HCT116 (cell line): ENCODE measurements around the gene SCTR. TPM values are rescaled to one million over a fixed set of nuclear protein-coding genes. Genes with fewer than 3 reads are reported as not detected.

Source experiments
- ATAC-seq: fragments of 200-7000 bp; cut with Tn5 transposase; 2 replicates; pipeline ENCODE4 v1.9.1; 2020; ENCODE audit warnings: mild to moderate bottlenecking, moderate library complexity
- BruUV-seq: library from RNA; stranded (reverse); fragments of 400-500 nt; replicated peaks from 2 replicates; lab custom pipeline; 2021; lab: Mats Ljungman, UMichigan
- CTCF ChIA-PET: fragments of 300-600 bp; sonication (Branson Sonifier 250); formaldehyde crosslinking; loops from one replicate; lab custom pipeline; 2021; ENCODE audit warnings: antibody characterized with exemption; lab: Charles Lee
- POLR2A ChIA-PET: fragments of 300-600, 350-600 bp; sonication (Branson Sonifier 250); formaldehyde crosslinking; loops from one replicate; lab custom pipeline; 2021; ENCODE audit warnings: antibody characterized with exemption; lab: Charles Lee
- RAD21 ChIA-PET, 2 experiments: fragments of 300-600 bp; sonication (Branson Sonifier 250); formaldehyde crosslinking; loops; one replicate each; lab custom pipeline; 2023; ENCODE audit warnings: low total read pairs in 2 of 2; ENCODE audit not compliant: uncharacterized antibody in 2 of 2, unreplicated experiment in 2 of 2, low non-redundant PET in 1 of 2; lab: Charles Lee
- DNase-seq: peaks from one replicate; pipeline ENCODE4 v3.0.0-alpha.2; 2010; ENCODE audit warnings: low read depth, low spot score
- H2AFZ ChIP-seq: fragments of 200-600 bp; shearing (Covaris generic), sonication (generic); 2 replicates; pipeline ENCODE4 v1.6.1; 2017; ENCODE audit warnings: low read depth, mixed run types, mixed read lengths, antibody characterized with exemption, low read length; ENCODE audit not compliant: poor library complexity, severe bottlenecking
- H3K27ac ChIP-seq: 2 replicates; pipeline ENCODE4 v1.5.1; 2012; ENCODE audit warnings: low read depth, low read length
- H3K27me3 ChIP-seq: fragments of 200-600 bp; sonication (generic); 2 replicates; pipeline ENCODE4 v1.6.1; 2016; ENCODE audit warnings: mixed run types, low read length, mixed read lengths; ENCODE audit not compliant: insufficient read depth
- H3K36me3 ChIP-seq, 2 experiments: fragments of 200-500 bp in 1 of 2; fragments of 200-600 bp in 1 of 2; sonication (Bioruptor generic) in 1 of 2; sonication (generic) in 1 of 2; 2 replicates each; pipeline versions ENCODE4 v1.5.1 to v1.6.1; 2014 to 2016; ENCODE audit warnings: low read length in 2 of 2, inconsistent platforms in 1 of 2, mixed read lengths in 1 of 2, mixed run types in 1 of 2; ENCODE audit not compliant: insufficient read depth in 2 of 2, control insufficient read depth in 1 of 2
- H3K4me1 ChIP-seq, 2 experiments: fragments of 200-600 bp in 1 of 2; sonication (generic) in 1 of 2; 2 replicates each; pipeline versions ENCODE4 v1.5.1 to v1.6.1; 2012 to 2017; ENCODE audit warnings: low read length in 2 of 2, inconsistent platforms in 1 of 2, mild to moderate bottlenecking in 1 of 2, mixed read lengths in 1 of 2, mixed run types in 1 of 2, moderate library complexity in 1 of 2; ENCODE audit not compliant: insufficient read depth in 2 of 2, control insufficient read depth in 1 of 2
- H3K4me2 ChIP-seq: fragments of 200-600 bp; sonication (generic); 2 replicates; pipeline ENCODE4 v1.6.1; 2017; ENCODE audit warnings: mixed run types, low read length, mixed read lengths
- H3K4me3 ChIP-seq, 2 experiments: fragments of 200-600 bp in 1 of 2; sonication (generic) in 1 of 2; replicated peaks in 1 of 2; 2 replicates each; pipeline ENCODE4 v1.5.1; 2011 to 2016; ENCODE audit warnings: low read length in 2 of 2, control low read depth in 1 of 2, low read depth in 1 of 2, mild to moderate bottlenecking in 1 of 2, mixed read lengths in 1 of 2, mixed run types in 1 of 2
- H3K79me2 ChIP-seq: fragments of 200-600 bp; sonication (generic); 2 replicates; pipeline ENCODE4 v1.6.1; 2017; ENCODE audit warnings: mild to moderate bottlenecking, mixed run types, low read length, moderate library complexity, mixed read lengths; ENCODE audit not compliant: insufficient read depth
- H3K9ac ChIP-seq: fragments of 200-600 bp; sonication (generic); 2 replicates; pipeline ENCODE4 v1.6.1; 2016; ENCODE audit warnings: low read length, mixed read lengths
- H3K9me2 ChIP-seq: fragments of 200-600 bp; sonication (generic), shearing (Covaris generic); 2 replicates; pipeline ENCODE4 v1.6.1; 2017; ENCODE audit warnings: mixed run types, mild to moderate bottlenecking, moderate library complexity; ENCODE audit not compliant: insufficient read depth
- H3K9me3 ChIP-seq, 2 experiments: fragments of 200-500 bp in 1 of 2; fragments of 200-600 bp in 1 of 2; sonication (Bioruptor generic) in 1 of 2; sonication (generic) in 1 of 2; 2 replicates each; pipeline ENCODE4 v1.6.1; 2014 to 2017; ENCODE audit warnings: low read length in 2 of 2, mixed read lengths in 2 of 2, inconsistent platforms in 1 of 2, low read depth in 1 of 2, mild to moderate bottlenecking in 1 of 2, mixed run types in 1 of 2, moderate library complexity in 1 of 2; ENCODE audit not compliant: control insufficient read depth in 1 of 2, insufficient read depth in 1 of 2
- H4K20me1 ChIP-seq: fragments of 200-600 bp; sonication (generic), shearing (Covaris generic); 2 replicates; pipeline ENCODE4 v1.6.1; 2017; ENCODE audit warnings: mixed run types, mild to moderate bottlenecking, moderate library complexity; ENCODE audit not compliant: insufficient read depth
- CBX3 ChIP-seq: IDR thresholded peaks from 2 replicates; pipeline ENCODE4 v1.6.1; 2012; ENCODE audit warnings: low read depth
- CEBPB ChIP-seq: IDR thresholded peaks from 2 replicates; pipeline ENCODE4 v1.6.1; 2012; ENCODE audit warnings: low read depth
- EGR1 ChIP-seq: IDR thresholded peaks from 2 replicates; pipeline ENCODE4 v1.6.1; 2012; ENCODE audit warnings: low read depth
- EZH2 ChIP-seq: fragments of 200-600 bp; sonication (generic); IDR thresholded peaks from 2 replicates; pipeline ENCODE4 v1.6.1; 2017; ENCODE audit warnings: antibody characterized with exemption, mixed run types
- EZH2phosphoT487 ChIP-seq: fragments of 200-600 bp; IDR thresholded peaks from 2 replicates; pipeline ENCODE4 v1.6.1; 2018; ENCODE audit warnings: antibody characterized with exemption, borderline replicate concordance
- FOSL1 ChIP-seq: IDR thresholded peaks from 2 replicates; pipeline ENCODE4 v1.6.1; 2012; ENCODE audit warnings: low read depth
- POLR2A ChIP-seq: IDR thresholded peaks from 2 replicates; pipeline ENCODE4 v1.7.0; 2011; ENCODE audit warnings: borderline replicate concordance; ENCODE audit not compliant: insufficient read depth, insufficient read length; ENCODE audit errors: extremely low read depth
- POLR2AphosphoS5 ChIP-seq: IDR thresholded peaks from 2 replicates; pipeline ENCODE4 v1.6.1; 2011; ENCODE audit warnings: mild to moderate bottlenecking, low read depth, low read length, moderate library complexity
- REST ChIP-seq: IDR thresholded peaks from 2 replicates; pipeline ENCODE4 v1.6.1; 2012; ENCODE audit warnings: low read depth
- SIN3A ChIP-seq: IDR thresholded peaks from 2 replicates; pipeline ENCODE4 v1.6.1; 2012; ENCODE audit warnings: low read depth
- YY1 ChIP-seq: IDR thresholded peaks from 2 replicates; pipeline ENCODE4 v1.6.1; 2011; ENCODE audit warnings: low read length, low read depth, moderate library complexity, mild to moderate bottlenecking; ENCODE audit not compliant: insufficient replicate concordance; ENCODE audit errors: extremely low read depth
- ZFX ChIP-seq: fragments of 450-650 bp; IDR thresholded peaks from 2 replicates; pipeline ENCODE4 v1.6.1; 2017
- ZNF274 ChIP-seq: fragments of 200-500 bp; sonication (Bioruptor generic); IDR thresholded peaks from 2 replicates; pipeline ENCODE4 v1.6.1; 2014; ENCODE audit warnings: mild to moderate bottlenecking, low read depth, low read length, inconsistent platforms
- intact Hi-C: fragments of 100-400 bp; cut with micrococcal nuclease; formaldehyde crosslinking; loops from 2 replicates; pipeline ENCODE4 v1.10.0; 2022
- total RNA-seq: library from RNA; stranded (reverse); gene quantifications from one replicate; pipeline ENCODE4 v1.2.1, GENCODE V29; 2021; ENCODE audit not compliant: unreplicated experiment
- TF ChIP-seq, protein P1 (sequence below): IDR thresholded peaks from 2 replicates; pipeline ENCODE4 v1.6.1; 2011; ENCODE audit warnings: mild to moderate bottlenecking, low read length, moderate library complexity; ENCODE audit not compliant: insufficient replicate concordance; ENCODE audit errors: extremely low read depth
- TF ChIP-seq, protein P2 (sequence below): IDR thresholded peaks from 2 replicates; pipeline ENCODE4 v1.6.1; 2012

SCTR gene
- total RNA-seq, 1 experiment from 2014 or later: not detected

DNA sequence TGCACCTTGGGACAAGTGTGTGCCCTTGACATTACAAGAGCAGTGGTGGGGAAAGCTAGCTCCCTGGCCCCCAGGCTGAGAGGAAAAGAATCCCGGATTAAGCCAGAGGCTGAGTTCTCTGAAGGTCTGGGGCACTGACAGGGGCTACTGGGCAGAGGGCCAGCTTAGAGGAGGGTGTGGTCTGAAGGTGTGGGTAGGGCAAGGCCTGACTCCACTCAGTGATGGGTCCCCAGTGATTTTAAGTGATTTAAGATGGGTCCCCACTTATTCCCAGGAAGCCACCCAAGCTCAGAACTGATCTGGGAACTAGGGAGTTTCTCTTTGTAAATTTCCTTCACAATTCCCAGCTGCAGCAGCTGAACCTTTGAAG lies 83.8 kb downstream of the SCTR start:
- RAD21 ChIA-PET: no interaction called here
- intact Hi-C loops: no loop called here

More for the DNA sequence above, 83.8 kb downstream of the SCTR start:
- Histone ChIP-seq H3K27me3 (no peaks in the 10 kb centered on the region), H2AFZ (no peak overlapping the region), H3K4me1 (no peaks in the 10 kb centered on the region), H3K79me2 (no peaks in the 10 kb centered on the region), H3K4me3 (no peak overlapping the region), H3K27ac (no peak overlapping the region), H3K36me3 (no peaks in the 10 kb centered on the region), H3K9me3 (no peaks in the 10 kb centered on the region), H3K4me2 (no peak overlapping the region), H4K20me1 (no peaks in the 10 kb centered on the region), H3K9me2 (no peaks in the 10 kb centered on the region), H3K9ac (no peak overlapping the region)
- ChIA-PET CTCF (no interaction called here), POLR2A (no interaction called here)
- no peak for TF ChIP-seq CBX3
- TF ChIP-seq REST: no peak
- TF ChIP-seq, protein P1, sequence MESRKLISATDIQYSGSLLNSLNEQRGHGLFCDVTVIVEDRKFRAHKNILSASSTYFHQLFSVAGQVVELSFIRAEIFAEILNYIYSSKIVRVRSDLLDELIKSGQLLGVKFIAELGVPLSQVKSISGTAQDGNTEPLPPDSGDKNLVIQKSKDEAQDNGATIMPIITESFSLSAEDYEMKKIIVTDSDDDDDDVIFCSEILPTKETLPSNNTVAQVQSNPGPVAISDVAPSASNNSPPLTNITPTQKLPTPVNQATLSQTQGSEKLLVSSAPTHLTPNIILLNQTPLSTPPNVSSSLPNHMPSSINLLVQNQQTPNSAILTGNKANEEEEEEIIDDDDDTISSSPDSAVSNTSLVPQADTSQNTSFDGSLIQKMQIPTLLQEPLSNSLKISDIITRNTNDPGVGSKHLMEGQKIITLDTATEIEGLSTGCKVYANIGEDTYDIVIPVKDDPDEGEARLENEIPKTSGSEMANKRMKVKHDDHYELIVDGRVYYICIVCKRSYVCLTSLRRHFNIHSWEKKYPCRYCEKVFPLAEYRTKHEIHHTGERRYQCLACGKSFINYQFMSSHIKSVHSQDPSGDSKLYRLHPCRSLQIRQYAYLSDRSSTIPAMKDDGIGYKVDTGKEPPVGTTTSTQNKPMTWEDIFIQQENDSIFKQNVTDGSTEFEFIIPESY: no peak
- TF ChIP-seq ZFX: no peak
- TF ChIP-seq SIN3A: no peak
- no peak for TF ChIP-seq ZNF274
- no peak for TF ChIP-seq FOSL1
- TF ChIP-seq, protein P2, sequence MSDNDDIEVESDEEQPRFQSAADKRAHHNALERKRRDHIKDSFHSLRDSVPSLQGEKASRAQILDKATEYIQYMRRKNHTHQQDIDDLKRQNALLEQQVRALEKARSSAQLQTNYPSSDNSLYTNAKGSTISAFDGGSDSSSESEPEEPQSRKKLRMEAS: no peak
- no peak for TF ChIP-seq EGR1
- no peak for TF ChIP-seq CEBPB
- TF ChIP-seq YY1: no peak
- TF ChIP-seq POLR2A: no peak
- no peak for TF ChIP-seq EZH2
- no peak for TF ChIP-seq POLR2AphosphoS5
- TF ChIP-seq EZH2phosphoT487: no peak
- ATAC-seq (no peak), DNase-seq (no peak)
- BruUV-seq: no TSS peak
